Measurements from ENCODE around the gene ZC3H12D. TPM values are rescaled to one million over a fixed set of nuclear protein-coding genes. Genes with fewer than 3 reads are reported as not detected.
A peak's percentile ranks its signal among the peaks of the same experiment; 100 is the strongest.
"Not testable (repeated sequence)": the region's sequence is repeated elsewhere in the genome, so short reads cannot be mapped to it uniquely, and the experiment has no call there.

Gene ZC3H12D
- total and polyA plus RNA-seq, 2 donors: 2.3 to 5.8 TPM

- Histone ChIP-seq H3K36me3 (ENCODE audit: control insufficient read depth in 2 of 2, insufficient read depth in 2 of 2, low read length in 1 of 2) (no peaks in the 10 kb centered on the region), H3K27ac (ENCODE audit: low read depth in 1 of 2, low read length in 1 of 2) (no peak overlapping the region), H3K4me3 (ENCODE audit: low read length in 2 of 2) (peak overlapping the region; percentile 16 to 43), H3K9me3 (ENCODE audit: control insufficient read depth in 2 of 2, insufficient read depth in 1 of 2, low read length in 1 of 2) (no peaks in the 10 kb centered on the region), H3K4me1 (ENCODE audit: control insufficient read depth in 2 of 2, insufficient read depth in 2 of 2, low read length in 2 of 2) (peaks cover 8 to 17% of the 10 kb centered on the region in 2 donors), H3K27me3 (ENCODE audit: control insufficient read depth in 2 of 2, insufficient read depth in 1 of 2, low read length in 1 of 2) (peaks cover 7 to 24% of the 10 kb centered on the region in 2 donors)
- 11% methylated on average over 89 of the region's 89 CpGs for WGBS
- DNase-seq (ENCODE audit: low read depth in 6 of 9, low spot score in 9 of 9): peak in 1 of 9 donors; percentile 30
These were observed 34.0 kb downstream of the ZC3H12D start for GRCh38 chr6:149450679-149451375.

GRCh38 chr6:149449831-149450678, 34.8 kb downstream of the ZC3H12D start:
- no peak for DNase-seq (ENCODE audit: low read depth in 6 of 9, low spot score in 9 of 9)
- H3K4me3 ChIP-seq (ENCODE audit: low read length in 2 of 2): peak overlapping the region; percentile 16 to 43
- H3K27me3 ChIP-seq (ENCODE audit: control insufficient read depth in 2 of 2, insufficient read depth in 1 of 2, low read length in 1 of 2): peaks cover 7 to 24% of the 10 kb centered on the region in 2 donors
- H3K9me3 ChIP-seq (ENCODE audit: control insufficient read depth in 2 of 2, insufficient read depth in 1 of 2, low read length in 1 of 2): no peaks in the 10 kb centered on the region
- no peaks in the 10 kb centered on the region for H3K36me3 ChIP-seq (ENCODE audit: control insufficient read depth in 2 of 2, insufficient read depth in 2 of 2, low read length in 1 of 2)
- no peak overlapping the region for H3K27ac ChIP-seq (ENCODE audit: low read depth in 1 of 2, low read length in 1 of 2)
- WGBS: 97% methylated on average over 14 of the region's 14 CpGs
- peaks cover 8 to 17% of the 10 kb centered on the region in 2 donors for H3K4me1 ChIP-seq (ENCODE audit: control insufficient read depth in 2 of 2, insufficient read depth in 2 of 2, low read length in 2 of 2)

GRCh38 chr6:149448821-149449453, 35.9 kb downstream of the ZC3H12D start:
- H3K27me3 ChIP-seq (ENCODE audit: control insufficient read depth in 2 of 2, insufficient read depth in 1 of 2, low read length in 1 of 2): peaks cover 7 to 24% of the 10 kb centered on the region in 2 donors
- no peak overlapping the region for H3K4me3 ChIP-seq (ENCODE audit: low read length in 2 of 2)
- no peaks in the 10 kb centered on the region for H3K9me3 ChIP-seq (ENCODE audit: control insufficient read depth in 2 of 2, insufficient read depth in 1 of 2, low read length in 1 of 2)
- peaks cover 8 to 14% of the 10 kb centered on the region in 2 donors for H3K4me1 ChIP-seq (ENCODE audit: control insufficient read depth in 2 of 2, insufficient read depth in 2 of 2, low read length in 2 of 2)
- no peaks in the 10 kb centered on the region for H3K36me3 ChIP-seq (ENCODE audit: control insufficient read depth in 2 of 2, insufficient read depth in 2 of 2, low read length in 1 of 2)
- no peak for DNase-seq (ENCODE audit: low read depth in 6 of 9, low spot score in 9 of 9)
- no peak overlapping the region for H3K27ac ChIP-seq (ENCODE audit: low read depth in 1 of 2, low read length in 1 of 2)
- 96% methylated on average over 5 of the region's 5 CpGs for WGBS

GRCh38 chr6:149446791-149447376, 37.9 kb downstream of the ZC3H12D start:
- Histone ChIP-seq H3K36me3 (ENCODE audit: control insufficient read depth in 2 of 2, insufficient read depth in 2 of 2, low read length in 1 of 2) (no peaks in the 10 kb centered on the region), H3K4me3 (ENCODE audit: low read length in 2 of 2) (no peak overlapping the region), H3K9me3 (ENCODE audit: control insufficient read depth in 2 of 2, insufficient read depth in 1 of 2, low read length in 1 of 2) (no peaks in the 10 kb centered on the region), H3K27ac (ENCODE audit: low read depth in 1 of 2, low read length in 1 of 2) (no peak overlapping the region), H3K27me3 (ENCODE audit: control insufficient read depth in 2 of 2, insufficient read depth in 1 of 2, low read length in 1 of 2) (peaks cover 7 to 18% of the 10 kb centered on the region in 2 donors), H3K4me1 (ENCODE audit: control insufficient read depth in 2 of 2, insufficient read depth in 2 of 2, low read length in 2 of 2) (peaks cover 8 to 10% of the 10 kb centered on the region in 2 donors)
- no peak for DNase-seq (ENCODE audit: low read depth in 6 of 9, low spot score in 9 of 9)
- WGBS: 97% methylated on average over 5 of the region's 5 CpGs

- peaks cover 3 to 13% of the 10 kb centered on the region in 2 donors for H3K4me1 ChIP-seq (ENCODE audit: control insufficient read depth in 2 of 2, insufficient read depth in 2 of 2, low read length in 2 of 2)
- no peak overlapping the region for H3K4me3 ChIP-seq (ENCODE audit: low read length in 2 of 2)
- H3K36me3 ChIP-seq (ENCODE audit: control insufficient read depth in 2 of 2, insufficient read depth in 2 of 2, low read length in 1 of 2): no peaks in the 10 kb centered on the region
- DNase-seq (ENCODE audit: low read depth in 6 of 9, low spot score in 9 of 9): no peak
- no peak overlapping the region for H3K27ac ChIP-seq (ENCODE audit: low read depth in 1 of 2, low read length in 1 of 2)
- peaks cover 0 to 2% of the 10 kb centered on the region in 2 donors for H3K9me3 ChIP-seq (ENCODE audit: control insufficient read depth in 2 of 2, insufficient read depth in 1 of 2, low read length in 1 of 2)
- peaks cover 0 to 7% of the 10 kb centered on the region in 2 donors for H3K27me3 ChIP-seq (ENCODE audit: control insufficient read depth in 2 of 2, insufficient read depth in 1 of 2, low read length in 1 of 2)
- 95% methylated on average over 7 of the region's 7 CpGs for WGBS
These were observed 39.2 kb downstream of the ZC3H12D start for GRCh38 chr6:149445573-149445972.

- peaks cover 0 to 2% of the 10 kb centered on the region in 2 donors for H3K27me3 ChIP-seq (ENCODE audit: control insufficient read depth in 2 of 2, insufficient read depth in 1 of 2, low read length in 1 of 2)
- 93% methylated on average over 6 of the region's 6 CpGs for WGBS
- H3K36me3 ChIP-seq (ENCODE audit: control insufficient read depth in 2 of 2, insufficient read depth in 2 of 2, low read length in 1 of 2): no peaks in the 10 kb centered on the region
- H3K9me3 ChIP-seq (ENCODE audit: control insufficient read depth in 2 of 2, insufficient read depth in 1 of 2, low read length in 1 of 2): peaks cover 0 to 2% of the 10 kb centered on the region in 2 donors
- DNase-seq (ENCODE audit: low read depth in 6 of 9, low spot score in 9 of 9): no peak
- H3K4me3 ChIP-seq (ENCODE audit: low read length in 2 of 2): no peak overlapping the region
- peaks cover 0 to 8% of the 10 kb centered on the region in 2 donors for H3K4me1 ChIP-seq (ENCODE audit: control insufficient read depth in 2 of 2, insufficient read depth in 2 of 2, low read length in 2 of 2)
- no peak overlapping the region for H3K27ac ChIP-seq (ENCODE audit: low read depth in 1 of 2, low read length in 1 of 2)
These were observed 39.7 kb downstream of the ZC3H12D start for GRCh38 chr6:149445095-149445466.

GRCh38 chr6:149444360-149445094, 40.3 kb downstream of the ZC3H12D start:
- H3K4me1 ChIP-seq (ENCODE audit: control insufficient read depth in 2 of 2, insufficient read depth in 2 of 2, low read length in 2 of 2); H3K4me3 ChIP-seq (ENCODE audit: low read length in 2 of 2); H3K9me3 ChIP-seq (ENCODE audit: control insufficient read depth in 2 of 2, insufficient read depth in 1 of 2, low read length in 1 of 2); H3K27me3 ChIP-seq (ENCODE audit: control insufficient read depth in 2 of 2, insufficient read depth in 1 of 2, low read length in 1 of 2); DNase-seq (ENCODE audit: low read depth in 6 of 9, low spot score in 9 of 9); H3K36me3 ChIP-seq (ENCODE audit: control insufficient read depth in 2 of 2, insufficient read depth in 2 of 2, low read length in 1 of 2); H3K27ac ChIP-seq (ENCODE audit: low read depth in 1 of 2, low read length in 1 of 2): not testable (repeated sequence)
- WGBS: 99% methylated on average over 3 of the region's 3 CpGs

- Histone ChIP-seq H3K4me3 (ENCODE audit: low read length in 2 of 2) (no peak overlapping the region), H3K4me1 (ENCODE audit: control insufficient read depth in 2 of 2, insufficient read depth in 2 of 2, low read length in 2 of 2) (peaks cover 0 to 8% of the 10 kb centered on the region in 2 donors), H3K27ac (ENCODE audit: low read depth in 1 of 2, low read length in 1 of 2) (no peak overlapping the region), H3K9me3 (ENCODE audit: control insufficient read depth in 2 of 2, insufficient read depth in 1 of 2, low read length in 1 of 2) (peaks cover 0 to 2% of the 10 kb centered on the region in 2 donors), H3K36me3 (ENCODE audit: control insufficient read depth in 2 of 2, insufficient read depth in 2 of 2, low read length in 1 of 2) (no peaks in the 10 kb centered on the region), H3K27me3 (ENCODE audit: control insufficient read depth in 2 of 2, insufficient read depth in 1 of 2, low read length in 1 of 2) (no peaks in the 10 kb centered on the region)
- no peak for DNase-seq (ENCODE audit: low read depth in 6 of 9, low spot score in 9 of 9)
- 96% methylated on average over 8 of the region's 8 CpGs for WGBS
These were observed 41.2 kb downstream of the ZC3H12D start for GRCh38 chr6:149443411-149444181.

Measured in thymus (tissue), 11 donors.